SK-N-SH treated with all-trans-retinoic acid at 6 μM for 48 hours (cell line): ENCODE measurements around the gene KRT78.

Source experiments
- ATAC-seq: fragments of 200-7000 bp; cut with Tn5 transposase; 3 replicates; pipeline ENCODE4 v1.9.1; 2020; ENCODE audit warnings: mild to moderate bottlenecking, moderate library complexity
- ARNTL ChIP-seq: fragments of 450-650 bp; formaldehyde crosslinking; IDR thresholded peaks from 2 replicates; pipeline ENCODE4 v1.5.0; 2020; ENCODE audit warnings: low read depth, mild to moderate bottlenecking, moderate library complexity, borderline replicate concordance
- BACH2 ChIP-seq: fragments of 250-450 bp; sonication (Bioruptor Pico); IDR thresholded peaks from 2 replicates; pipeline ENCODE4 v1.9.0; 2021; ENCODE audit warnings: mild to moderate bottlenecking, borderline replicate concordance
- CSDC2 ChIP-seq: fragments of 250-450 bp; sonication (Bioruptor Pico); IDR thresholded peaks from 2 replicates; pipeline ENCODE4 v1.5.0; 2020; ENCODE audit warnings: mild to moderate bottlenecking, moderate library complexity
- CSRNP3 ChIP-seq: fragments of 250-450 bp; sonication (Bioruptor Pico); IDR thresholded peaks from 2 replicates; pipeline ENCODE4 v1.5.1; 2021; ENCODE audit warnings: mild to moderate bottlenecking, moderate library complexity
- GLIS3 ChIP-seq: fragments of 250-450 bp; sonication (Bioruptor Pico); IDR thresholded peaks from 2 replicates; pipeline ENCODE4 v1.5.0; 2020; ENCODE audit warnings: mild to moderate bottlenecking, moderate library complexity
- OSR1 ChIP-seq: fragments of 250-450 bp; sonication (Bioruptor Pico); IDR thresholded peaks from 2 replicates; pipeline ENCODE4 v1.8.0; 2022; ENCODE audit warnings: moderate library complexity, mild to moderate bottlenecking, inconsistent platforms
- PATZ1 ChIP-seq: fragments of 250-450 bp; sonication (Bioruptor Pico); IDR thresholded peaks from 2 replicates; pipeline ENCODE4 v1.8.0; 2020; ENCODE audit warnings: mild to moderate bottlenecking, moderate library complexity, borderline replicate concordance
- POU6F1 ChIP-seq: fragments of 250-450 bp; sonication (Bioruptor Pico); IDR thresholded peaks from 2 replicates; pipeline ENCODE4 v1.8.0; 2021; ENCODE audit warnings: low read depth, mild to moderate bottlenecking, moderate library complexity, borderline replicate concordance
- PPARA ChIP-seq: fragments of 250-450 bp; sonication (Bioruptor Pico); IDR thresholded peaks from 2 replicates; pipeline ENCODE4 v1.5.0; 2020; ENCODE audit warnings: mild to moderate bottlenecking, borderline replicate concordance
- RARB ChIP-seq: fragments of 250-450 bp; sonication (Bioruptor Pico); IDR thresholded peaks from 2 replicates; pipeline ENCODE4 v1.8.0; 2021; ENCODE audit warnings: mild to moderate bottlenecking, moderate library complexity
- TOX ChIP-seq: fragments of 250-450 bp; sonication (Bioruptor Pico); IDR thresholded peaks from 2 replicates; pipeline ENCODE4 v1.8.0; 2021; ENCODE audit warnings: mild to moderate bottlenecking, moderate library complexity, borderline replicate concordance
- TSHZ2 ChIP-seq: fragments of 250-450 bp; sonication (Bioruptor Pico); IDR thresholded peaks from 2 replicates; pipeline ENCODE4 v1.5.0; 2020; ENCODE audit warnings: mild to moderate bottlenecking, moderate library complexity
- ZC3H10 ChIP-seq: fragments of 250-450 bp; sonication (Bioruptor Pico); IDR thresholded peaks from 2 replicates; pipeline ENCODE4 v1.5.1; 2021; ENCODE audit warnings: mild to moderate bottlenecking, moderate library complexity
- ZFP3 ChIP-seq: fragments of 250-450 bp; sonication (Bioruptor Pico); IDR thresholded peaks from 2 replicates; pipeline ENCODE4 v1.5.0; 2020; ENCODE audit warnings: mild to moderate bottlenecking, moderate library complexity
- ZNF565 ChIP-seq: fragments of 450-650 bp; formaldehyde crosslinking; conservative IDR thresholded peaks from 2 replicates; pipeline ENCODE4 v1.5.0; 2020; ENCODE audit warnings: low read depth, mild to moderate bottlenecking, moderate library complexity
- ZNF8 ChIP-seq: fragments of 450-650 bp; formaldehyde crosslinking; IDR thresholded peaks from 2 replicates; pipeline ENCODE4 v1.5.0; 2020; ENCODE audit warnings: mild to moderate bottlenecking, moderate library complexity
- TF ChIP-seq, protein P1 (sequence below): fragments of 250-450 bp; sonication (Bioruptor Pico); IDR thresholded peaks from 2 replicates; pipeline ENCODE4 v1.5.1; 2020; ENCODE audit warnings: low read depth, mild to moderate bottlenecking, moderate library complexity

Gene KRT78

GRCh38 chr12:52833922-52834726, 14.7 kb downstream of the KRT78 start, which contains the start of gene KRT79:
Gene KRT79, minus strand, starts transcription at chr12:52834311. Its CDS starts 51 bp downstream, at chr12:52834260.
- no peak for ATAC-seq
- TF ChIP-seq POU6F1 (CRISPR knock-in tag) (no peak), CSDC2 (no peak), RARB (CRISPR knock-in tag) (no peak), PATZ1 (CRISPR knock-in tag) (no peak), TSHZ2 (CRISPR knock-in tag) (no peak), PPARA (no peak), OSR1 (CRISPR knock-in tag) (no peak), ZNF565 (no peak)

GRCh38 chr12:52832985-52833905, 15.5 kb downstream of the KRT78 start:
- no peak for ATAC-seq
- TF ChIP-seq ZFP3 (CRISPR knock-in tag): no peak
- TF ChIP-seq OSR1 (CRISPR knock-in tag): no peak
- TF ChIP-seq PATZ1 (CRISPR knock-in tag): no peak
- no peak for TF ChIP-seq GLIS3 (CRISPR knock-in tag)
- no peak for TF ChIP-seq ZNF565
- TF ChIP-seq, protein P1, sequence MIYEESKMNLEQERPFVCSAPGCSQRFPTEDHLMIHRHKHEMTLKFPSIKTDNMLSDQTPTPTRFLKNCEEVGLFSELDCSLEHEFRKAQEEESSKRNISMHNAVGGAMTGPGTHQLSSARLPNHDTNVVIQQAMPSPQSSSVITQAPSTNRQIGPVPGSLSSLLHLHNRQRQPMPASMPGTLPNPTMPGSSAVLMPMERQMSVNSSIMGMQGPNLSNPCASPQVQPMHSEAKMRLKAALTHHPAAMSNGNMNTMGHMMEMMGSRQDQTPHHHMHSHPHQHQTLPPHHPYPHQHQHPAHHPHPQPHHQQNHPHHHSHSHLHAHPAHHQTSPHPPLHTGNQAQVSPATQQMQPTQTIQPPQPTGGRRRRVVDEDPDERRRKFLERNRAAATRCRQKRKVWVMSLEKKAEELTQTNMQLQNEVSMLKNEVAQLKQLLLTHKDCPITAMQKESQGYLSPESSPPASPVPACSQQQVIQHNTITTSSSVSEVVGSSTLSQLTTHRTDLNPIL (CRISPR knock-in tag): no peak
- no peak for TF ChIP-seq CSRNP3
- no peak for TF ChIP-seq ARNTL (CRISPR knock-in tag)
- no peak for TF ChIP-seq PPARA
- TF ChIP-seq ZNF8 (CRISPR knock-in tag): no peak
- TF ChIP-seq TSHZ2 (CRISPR knock-in tag): no peak
- TF ChIP-seq ZC3H10 (CRISPR knock-in tag): no peak
- TF ChIP-seq BACH2 (CRISPR knock-in tag): no peak
- TF ChIP-seq TOX: no peak
- TF ChIP-seq, all 23 proteins: peak for 0
